HepG2 (cell line): ENCODE results near the gene KIF7. TPM values are rescaled to one million over a fixed set of nuclear protein-coding genes. Genes with fewer than 3 reads are reported as not detected.

Experiments used
- AGO2 ChIP-seq: fragments of 200-400 bp; formaldehyde crosslinking; optimal IDR thresholded peaks from 2 replicates; pipeline ENCODE3; 2017; ENCODE audit warnings: mild to moderate bottlenecking, low read depth, low read length, moderate library complexity
- AHR ChIP-seq: IDR thresholded peaks from 2 replicates; pipeline ENCODE4 v1.6.1; 2018; ENCODE audit warnings: missing genetic modification reagents, missing compliant biosample characterization
- EED ChIP-seq: sonication (generic); formaldehyde crosslinking; IDR thresholded peaks from 2 replicates; pipeline ENCODE4 v1.5.0; 2020; ENCODE audit warnings: mild to moderate bottlenecking, missing genetic modification reagents
- FOXK2 ChIP-seq: fragments of 450-650 bp; IDR thresholded peaks from 2 replicates; pipeline ENCODE4 v1.6.1; 2016
- HNRNPLL ChIP-seq: fragments of 200-400 bp; formaldehyde crosslinking; IDR thresholded peaks from 2 replicates; pipeline ENCODE4 v1.6.1; 2017; ENCODE audit warnings: mild to moderate bottlenecking, low read depth, low read length; ENCODE audit not compliant: poor library complexity, severe bottlenecking
- NCOA5 ChIP-seq: sonication (generic); formaldehyde crosslinking; IDR thresholded peaks from 2 replicates; pipeline ENCODE4 v1.4.0; 2020; ENCODE audit warnings: missing genetic modification reagents
- SALL1 ChIP-seq: sonication (generic); formaldehyde crosslinking; IDR thresholded peaks from 2 replicates; pipeline ENCODE4 v1.8.0; 2022; ENCODE audit warnings: mild to moderate bottlenecking, missing genetic modification reagents
- SMC3 ChIP-seq: IDR thresholded peaks from 2 replicates; pipeline ENCODE4 v1.6.1; 2011; ENCODE audit warnings: low read length, improper control_type of control experiment
- XRCC5 ChIP-seq: fragments of 200-400 bp; formaldehyde crosslinking; optimal IDR thresholded peaks from 2 replicates; pipeline ENCODE3; 2017; ENCODE audit warnings: mild to moderate bottlenecking, low read length
- ZSCAN25 ChIP-seq: sonication (generic); formaldehyde crosslinking; IDR thresholded peaks from 2 replicates; pipeline ENCODE4 v1.8.0; 2022; ENCODE audit warnings: mild to moderate bottlenecking, missing genetic modification reagents
- polyA plus RNA-seq, 8 experiments: library from polyadenylated mRNA; depleted of rRNA in 3 of 8; stranded (reverse) in 7 of 8; unstranded in 1 of 8; fragments of >200 nt; fragmentation: Illumina TruSeq in 4 of 8; extraction: Trizol in 4 of 8; gene quantifications; 2 replicates each; pipeline versions ENCODE4 v1.2.1 to v1.2.3, GENCODE V29; 2011 to 2016; ENCODE audit warnings: low read depth in 4 of 8, missing spikeins in 1 of 8, mixed read lengths in 1 of 8; ENCODE audit not compliant: insufficient read depth in 1 of 8
- total RNA-seq, 5 experiments: library from RNA; depleted of rRNA; stranded (reverse); fragments of >200 nt; fragmentation: Illumina TruSeq; extraction: Trizol; gene quantifications; 2 replicates each; pipeline ENCODE4 v1.2.3, GENCODE V29; 2016; ENCODE audit warnings: low read depth in 1 of 5
- TF ChIP-seq, protein P1 (sequence below): sonication (generic); formaldehyde crosslinking; IDR thresholded peaks from 2 replicates; pipeline ENCODE4 v1.5.0; 2020; ENCODE audit warnings: mild to moderate bottlenecking, missing genetic modification reagents
- TF ChIP-seq, protein P2 (sequence below): sonication (generic); formaldehyde crosslinking; IDR thresholded peaks from 2 replicates; pipeline ENCODE4 v1.5.0; 2020; ENCODE audit warnings: mild to moderate bottlenecking, missing genetic modification reagents
- TF ChIP-seq, protein P3 (sequence below): sonication (generic); formaldehyde crosslinking; IDR thresholded peaks from 2 replicates; pipeline ENCODE4 v1.4.0; 2020; ENCODE audit warnings: missing genetic modification reagents

The KIF7 gene
- total and polyA plus RNA-seq, 2 of the 13 experiments (the other 11 are each of a cell fraction or from before 2014, with no cell fraction given) = 1.5 to 6.2 TPM

DNA sequence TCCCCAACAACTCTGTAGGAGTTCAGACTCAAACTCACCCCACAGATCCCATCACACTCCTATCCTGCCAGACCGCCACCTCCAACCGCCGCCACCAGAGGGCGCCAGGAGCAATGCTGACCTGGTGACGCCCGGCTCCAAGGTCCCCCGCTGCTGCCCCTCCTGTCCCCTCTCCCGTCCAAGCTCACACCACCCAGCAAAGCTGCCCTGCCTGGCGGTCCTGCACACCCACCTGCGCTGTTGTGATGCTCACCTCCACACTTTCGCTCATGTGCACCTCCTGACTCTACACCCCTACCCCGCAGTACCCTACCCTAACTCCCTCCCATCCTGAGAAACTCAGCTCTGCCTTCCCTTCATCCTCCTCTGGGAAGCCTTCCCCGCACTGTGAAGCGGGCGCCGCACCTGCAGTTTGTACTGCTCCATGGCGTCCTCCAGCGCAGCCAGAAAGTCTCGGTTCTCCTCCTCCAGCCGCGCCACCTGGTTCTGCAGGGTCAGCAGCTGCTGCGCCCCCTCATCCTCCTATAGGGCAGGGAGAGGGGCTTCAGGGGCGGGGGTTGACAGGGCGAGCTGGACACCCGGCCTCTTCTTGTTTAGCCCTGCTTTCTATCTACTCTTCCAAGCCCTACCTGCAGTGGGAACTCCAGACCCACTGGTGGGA lies 7.9 kb downstream of the KIF7 start (continued):
- TF ChIP-seq, protein P1, sequence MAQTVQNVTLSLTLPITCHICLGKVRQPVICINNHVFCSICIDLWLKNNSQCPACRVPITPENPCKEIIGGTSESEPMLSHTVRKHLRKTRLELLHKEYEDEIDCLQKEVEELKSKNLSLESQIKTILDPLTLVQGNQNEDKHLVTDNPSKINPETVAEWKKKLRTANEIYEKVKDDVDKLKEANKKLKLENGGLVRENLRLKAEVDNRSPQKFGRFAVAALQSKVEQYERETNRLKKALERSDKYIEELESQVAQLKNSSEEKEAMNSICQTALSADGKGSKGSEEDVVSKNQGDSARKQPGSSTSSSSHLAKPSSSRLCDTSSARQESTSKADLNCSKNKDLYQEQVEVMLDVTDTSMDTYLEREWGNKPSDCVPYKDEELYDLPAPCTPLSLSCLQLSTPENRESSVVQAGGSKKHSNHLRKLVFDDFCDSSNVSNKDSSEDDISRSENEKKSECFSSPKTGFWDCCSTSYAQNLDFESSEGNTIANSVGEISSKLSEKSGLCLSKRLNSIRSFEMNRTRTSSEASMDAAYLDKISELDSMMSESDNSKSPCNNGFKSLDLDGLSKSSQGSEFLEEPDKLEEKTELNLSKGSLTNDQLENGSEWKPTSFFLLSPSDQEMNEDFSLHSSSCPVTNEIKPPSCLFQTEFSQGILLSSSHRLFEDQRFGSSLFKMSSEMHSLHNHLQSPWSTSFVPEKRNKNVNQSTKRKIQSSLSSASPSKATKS (CRISPR knock-in tag) = no peak
- TF ChIP-seq NCOA5 (no peak), AGO2 (peak; percentile 21), SMC3 (peak; percentile 57; the same call in 1 of the 2 replicates), EED (CRISPR knock-in tag) (no peak), AHR (CRISPR knock-in tag) (0 out of 2 replicates have a peak, but pooled peaks have one; percentile 26), XRCC5 (peak; percentile 73), HNRNPLL (peak; percentile 35), FOXK2 (no peak), ZSCAN25 (peak; percentile 88), SALL1 (CRISPR knock-in tag) (peak; percentile 46; the same call in 1 of the 2 replicates)
- TF ChIP-seq, protein P2, sequence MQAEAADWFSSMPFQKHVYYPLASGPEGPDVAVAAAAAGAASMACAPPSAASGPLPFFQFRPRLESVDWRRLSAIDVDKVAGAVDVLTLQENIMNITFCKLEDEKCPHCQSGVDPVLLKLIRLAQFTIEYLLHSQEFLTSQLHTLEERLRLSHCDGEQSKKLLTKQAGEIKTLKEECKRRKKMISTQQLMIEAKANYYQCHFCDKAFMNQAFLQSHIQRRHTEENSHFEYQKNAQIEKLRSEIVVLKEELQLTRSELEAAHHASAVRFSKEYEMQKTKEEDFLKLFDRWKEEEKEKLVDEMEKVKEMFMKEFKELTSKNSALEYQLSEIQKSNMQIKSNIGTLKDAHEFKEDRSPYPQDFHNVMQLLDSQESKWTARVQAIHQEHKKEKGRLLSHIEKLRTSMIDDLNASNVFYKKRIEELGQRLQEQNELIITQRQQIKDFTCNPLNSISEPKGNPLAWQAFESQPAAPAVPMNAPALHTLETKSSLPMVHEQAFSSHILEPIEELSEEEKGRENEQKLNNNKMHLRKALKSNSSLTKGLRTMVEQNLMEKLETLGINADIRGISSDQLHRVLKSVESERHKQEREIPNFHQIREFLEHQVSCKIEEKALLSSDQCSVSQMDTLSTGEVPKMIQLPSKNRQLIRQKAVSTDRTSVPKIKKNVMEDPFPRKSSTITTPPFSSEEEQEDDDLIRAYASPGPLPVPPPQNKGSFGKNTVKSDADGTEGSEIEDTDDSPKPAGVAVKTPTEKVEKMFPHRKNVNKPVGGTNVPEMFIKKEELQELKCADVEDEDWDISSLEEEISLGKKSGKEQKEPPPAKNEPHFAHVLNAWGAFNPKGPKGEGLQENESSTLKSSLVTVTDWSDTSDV (CRISPR knock-in tag) = 0 out of 2 replicates have a peak, but pooled peaks have one; percentile 34
- TF ChIP-seq, protein P3, sequence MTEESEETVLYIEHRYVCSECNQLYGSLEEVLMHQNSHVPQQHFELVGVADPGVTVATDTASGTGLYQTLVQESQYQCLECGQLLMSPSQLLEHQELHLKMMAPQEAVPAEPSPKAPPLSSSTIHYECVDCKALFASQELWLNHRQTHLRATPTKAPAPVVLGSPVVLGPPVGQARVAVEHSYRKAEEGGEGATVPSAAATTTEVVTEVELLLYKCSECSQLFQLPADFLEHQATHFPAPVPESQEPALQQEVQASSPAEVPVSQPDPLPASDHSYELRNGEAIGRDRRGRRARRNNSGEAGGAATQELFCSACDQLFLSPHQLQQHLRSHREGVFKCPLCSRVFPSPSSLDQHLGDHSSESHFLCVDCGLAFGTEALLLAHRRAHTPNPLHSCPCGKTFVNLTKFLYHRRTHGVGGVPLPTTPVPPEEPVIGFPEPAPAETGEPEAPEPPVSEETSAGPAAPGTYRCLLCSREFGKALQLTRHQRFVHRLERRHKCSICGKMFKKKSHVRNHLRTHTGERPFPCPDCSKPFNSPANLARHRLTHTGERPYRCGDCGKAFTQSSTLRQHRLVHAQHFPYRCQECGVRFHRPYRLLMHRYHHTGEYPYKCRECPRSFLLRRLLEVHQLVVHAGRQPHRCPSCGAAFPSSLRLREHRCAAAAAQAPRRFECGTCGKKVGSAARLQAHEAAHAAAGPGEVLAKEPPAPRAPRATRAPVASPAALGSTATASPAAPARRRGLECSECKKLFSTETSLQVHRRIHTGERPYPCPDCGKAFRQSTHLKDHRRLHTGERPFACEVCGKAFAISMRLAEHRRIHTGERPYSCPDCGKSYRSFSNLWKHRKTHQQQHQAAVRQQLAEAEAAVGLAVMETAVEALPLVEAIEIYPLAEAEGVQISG (CRISPR knock-in tag) = peak; percentile 25; the same call in 1 of the 2 replicates
